NCI-H748 treated with DMSO at 0.1 percent for 48 hours (cell line): Measurements from ENCODE around the gene IFT25.

Experiments used
- DNase-seq: peaks from one replicate; lab custom pipeline; 2025; lab: John Stamatoyannopoulos, UW

Gene IFT25

GRCh38 chr1:53927376-53927881 is 18.1 kb downstream of the IFT25 start:
- no peak for DNase-seq

- DNase-seq: no peak
Measured at GRCh38 chr1:53919675-53920066, 25.8 kb downstream of the IFT25 start.

GRCh38 chr1:53918343-53918742 is 27.2 kb downstream of the IFT25 start:
- no peak for DNase-seq

GRCh38 chr1:53913352-53914033 is 32.0 kb downstream of the IFT25 start:
- DNase-seq: no peak

GRCh38 chr1:53911442-53911841 is 34.1 kb downstream of the IFT25 start:
- no peak for DNase-seq

- DNase-seq: no peak
Measured at GRCh38 chr1:53909946-53910345, 35.6 kb downstream of the IFT25 start.

GRCh38 chr1:53906121-53906520 is 39.4 kb downstream of the IFT25 start:
- no peak for DNase-seq

- no peak for DNase-seq
Measured at GRCh38 chr1:53905509-53905908, 40.0 kb downstream of the IFT25 start.

GRCh38 chr1:53902235-53903138 is 43.0 kb downstream of the IFT25 start:
- DNase-seq: no peak

- DNase-seq: no peak
Measured at GRCh38 chr1:53899708-53900107, 45.8 kb downstream of the IFT25 start.

GRCh38 chr1:53899206-53899628 is 46.3 kb downstream of the IFT25 start:
- no peak for DNase-seq

GRCh38 chr1:53896635-53897229 is 48.8 kb downstream of the IFT25 start:
- DNase-seq: no peak

- DNase-seq: no peak
Measured at GRCh38 chr1:53895421-53895820, 50.1 kb downstream of the IFT25 start.

GRCh38 chr1:53894644-53895043 is 50.9 kb downstream of the IFT25 start:
- no peak for DNase-seq

GRCh38 chr1:53893999-53894636 is 51.4 kb downstream of the IFT25 start, which contains the start of gene DIO1:
Gene DIO1 (plus strand): TSS chr1:53894187. CDS start chr1:53894211, 24 bp downstream.
- DNase-seq: no peak

GRCh38 chr1:53892911-53893310 is 52.6 kb downstream of the IFT25 start:
- DNase-seq: no peak

GRCh38 chr1:53891678-53892077 is 53.8 kb downstream of the IFT25 start:
- DNase-seq: no peak

GRCh38 chr1:53891018-53891417 is 54.5 kb downstream of the IFT25 start:
- no peak for DNase-seq

- DNase-seq: no peak
Measured at GRCh38 chr1:53890522-53890941, 55.0 kb downstream of the IFT25 start.

GRCh38 chr1:53889304-53890298 is 55.9 kb downstream of the IFT25 start, which contains the start of gene YIPF1:
Gene YIPF1 (minus strand): TSS chr1:53889797. CDS start chr1:53888937, 860 bp downstream.
- DNase-seq: peak; percentile 80

- no peak for DNase-seq
Measured at GRCh38 chr1:53888681-53889080, 56.8 kb downstream of the IFT25 start.
